ENCODE measurements around the gene LIFR.

DNA sequence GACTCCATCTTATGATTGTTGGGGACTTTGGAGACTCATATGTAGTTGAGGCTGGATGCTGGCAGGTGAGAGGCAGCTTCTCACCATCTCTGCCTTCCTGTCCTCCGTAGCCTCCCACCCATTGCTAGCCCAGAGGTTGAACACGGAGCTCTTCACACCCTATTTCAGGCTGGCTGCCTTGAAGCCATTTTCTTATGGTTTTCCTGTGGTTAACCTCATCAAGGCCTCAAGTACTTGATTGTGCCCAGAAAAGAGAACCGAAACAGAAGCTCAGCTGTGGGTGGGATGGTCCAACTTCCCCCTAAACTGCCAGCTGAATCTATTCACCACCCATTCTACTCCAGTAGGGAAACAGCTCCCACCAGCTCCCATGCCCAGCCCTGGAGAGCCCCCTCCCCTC is 102.9 kb downstream of the LIFR start:
- TF ChIP-seq POLR2A (IDR thresholded peaks at IDR 0.05) = no peak
- TF ChIP-seq, protein P1, sequence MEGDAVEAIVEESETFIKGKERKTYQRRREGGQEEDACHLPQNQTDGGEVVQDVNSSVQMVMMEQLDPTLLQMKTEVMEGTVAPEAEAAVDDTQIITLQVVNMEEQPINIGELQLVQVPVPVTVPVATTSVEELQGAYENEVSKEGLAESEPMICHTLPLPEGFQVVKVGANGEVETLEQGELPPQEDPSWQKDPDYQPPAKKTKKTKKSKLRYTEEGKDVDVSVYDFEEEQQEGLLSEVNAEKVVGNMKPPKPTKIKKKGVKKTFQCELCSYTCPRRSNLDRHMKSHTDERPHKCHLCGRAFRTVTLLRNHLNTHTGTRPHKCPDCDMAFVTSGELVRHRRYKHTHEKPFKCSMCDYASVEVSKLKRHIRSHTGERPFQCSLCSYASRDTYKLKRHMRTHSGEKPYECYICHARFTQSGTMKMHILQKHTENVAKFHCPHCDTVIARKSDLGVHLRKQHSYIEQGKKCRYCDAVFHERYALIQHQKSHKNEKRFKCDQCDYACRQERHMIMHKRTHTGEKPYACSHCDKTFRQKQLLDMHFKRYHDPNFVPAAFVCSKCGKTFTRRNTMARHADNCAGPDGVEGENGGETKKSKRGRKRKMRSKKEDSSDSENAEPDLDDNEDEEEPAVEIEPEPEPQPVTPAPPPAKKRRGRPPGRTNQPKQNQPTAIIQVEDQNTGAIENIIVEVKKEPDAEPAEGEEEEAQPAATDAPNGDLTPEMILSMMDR (IDR thresholded peaks at IDR 0.05) = no peak
